Right renal cortex interstitium (tissue), 3 donors: ENCODE data around the gene MSTO1. TPM values are rescaled to one million over a fixed set of nuclear protein-coding genes. Genes with fewer than 3 reads are reported as not detected.
"Not testable (repeated sequence)": the region's sequence is repeated elsewhere in the genome, so short reads cannot be mapped to it uniquely, and the experiment has no call there.

Experiments
- DNase-seq, 3 donors: peaks; one replicate each; pipeline ENCODE4 v3.0.0-alpha.2; 2013; ENCODE audit warnings: low read depth in 3 of 3, low spot score in 2 of 3
- polyA plus RNA-seq, 3 donors: library from polyadenylated mRNA; unstranded; fragments of 120-200 nt; gene quantifications; one replicate each; pipeline ENCODE4 v1.2.1, GENCODE V29; 2013; ENCODE audit not compliant: insufficient read length in 3 of 3

Gene MSTO1
- polyA plus RNA-seq, 3 donors: 48.5 to 57.5 (median 49.0) TPM

- not testable (repeated sequence) for DNase-seq
Observed at GRCh38 chr1:155610257-155610647, 234 bp downstream of the MSTO1 start.

GRCh38 chr1:155613226-155613625, 3.2 kb downstream of the MSTO1 start:
- DNase-seq: not testable (repeated sequence)

GRCh38 chr1:155622191-155622590, 12.2 kb downstream of the MSTO1 start:
- DNase-seq: no peak

GRCh38 chr1:155623357-155623756, 13.3 kb downstream of the MSTO1 start:
- no peak for DNase-seq

- not testable (repeated sequence) for DNase-seq
Observed at GRCh38 chr1:155626428-155626827, 16.4 kb downstream of the MSTO1 start.

GRCh38 chr1:155636397-155637153, 26.6 kb downstream of the MSTO1 start:
- no peak for DNase-seq

- no peak for DNase-seq
Observed at GRCh38 chr1:155640367-155640766, 30.3 kb downstream of the MSTO1 start.

GRCh38 chr1:155642559-155643180, 32.7 kb downstream of the MSTO1 start:
- DNase-seq: not testable (repeated sequence)

- no peak for DNase-seq
Observed at GRCh38 chr1:155643230-155643629, 33.2 kb downstream of the MSTO1 start.

GRCh38 chr1:155645034-155645598, 35.1 kb downstream of the MSTO1 start:
- no peak for DNase-seq

- DNase-seq: no peak
Observed at GRCh38 chr1:155645648-155646047, 35.6 kb downstream of the MSTO1 start.

GRCh38 chr1:155646307-155646706, 36.3 kb downstream of the MSTO1 start:
- DNase-seq: no peak

GRCh38 chr1:155648207-155649147, 38.5 kb downstream of the MSTO1 start:
- no peak for DNase-seq

GRCh38 chr1:155649676-155650075, 39.7 kb downstream of the MSTO1 start:
- DNase-seq: no peak

- no peak for DNase-seq
Observed at GRCh38 chr1:155650231-155650757, 40.3 kb downstream of the MSTO1 start.

GRCh38 chr1:155651861-155652661, 42.0 kb downstream of the MSTO1 start:
- no peak for DNase-seq

GRCh38 chr1:155652951-155653350, 42.9 kb downstream of the MSTO1 start:
- DNase-seq: no peak

- DNase-seq: no peak
Observed at GRCh38 chr1:155657463-155657862, 47.4 kb downstream of the MSTO1 start.

GRCh38 chr1:155661239-155661638, 51.2 kb downstream of the MSTO1 start:
- not testable (repeated sequence) for DNase-seq
